HG03196 (cell line): ENCODE data around the gene KLHDC8A.
"Not testable (repeated sequence)": the region's sequence is repeated elsewhere in the genome, so short reads cannot be mapped to it uniquely, and the experiment has no call there.

Experiments used
- ATAC-seq: cut with Tn5 transposase; IDR thresholded peaks from one replicate; pipeline ENCODE4 v1.9.1; 2021; ENCODE audit not compliant: unreplicated experiment

Gene KLHDC8A

GRCh38 chr1:205356440-205357139, at the start of gene KLHDC8A:
TSS of gene KLHDC8A (minus strand) at chr1:205356922. CDS start at chr1:205343604, 13,318 bp downstream.
- no peak for ATAC-seq

GRCh38 chr1:205406252-205406651, 49.5 kb upstream of the KLHDC8A start:
- ATAC-seq, result not testable (repeated sequence)

GRCh38 chr1:205404484-205404883, 47.8 kb upstream of the KLHDC8A start:
- not testable (repeated sequence) for ATAC-seq

GRCh38 chr1:205398586-205398985, 41.9 kb upstream of the KLHDC8A start:
- ATAC-seq, result no peak

GRCh38 chr1:205396967-205397616, 40.4 kb upstream of the KLHDC8A start:
- no peak for ATAC-seq

GRCh38 chr1:205395616-205396015, 38.9 kb upstream of the KLHDC8A start:
- no peak for ATAC-seq

GRCh38 chr1:205392650-205393049, 35.9 kb upstream of the KLHDC8A start:
- ATAC-seq, result no peak

- ATAC-seq, result no peak
These were observed 34.7 kb upstream of the KLHDC8A start for GRCh38 chr1:205391386-205391785.

GRCh38 chr1:205387845-205388244, 31.1 kb upstream of the KLHDC8A start:
- no peak for ATAC-seq

- not testable (repeated sequence) for ATAC-seq
These were observed 26.3 kb upstream of the KLHDC8A start for GRCh38 chr1:205382990-205383389.

- no peak for ATAC-seq
These were observed 25.8 kb upstream of the KLHDC8A start for GRCh38 chr1:205382561-205382960.

- no peak for ATAC-seq
These were observed 24.6 kb upstream of the KLHDC8A start for GRCh38 chr1:205381305-205381704.

GRCh38 chr1:205380882-205381281, 24.2 kb upstream of the KLHDC8A start:
- no peak for ATAC-seq

GRCh38 chr1:205379056-205379455, 22.3 kb upstream of the KLHDC8A start:
- no peak for ATAC-seq

- no peak for ATAC-seq
These were observed 20.6 kb upstream of the KLHDC8A start for GRCh38 chr1:205377355-205377754.

- no peak for ATAC-seq
These were observed 20.0 kb upstream of the KLHDC8A start for GRCh38 chr1:205376739-205377138.

GRCh38 chr1:205375835-205376545, 19.3 kb upstream of the KLHDC8A start:
- ATAC-seq, result no peak

- no peak for ATAC-seq
These were observed 17.7 kb upstream of the KLHDC8A start for GRCh38 chr1:205374210-205375078.

- no peak for ATAC-seq
These were observed 17.1 kb upstream of the KLHDC8A start for GRCh38 chr1:205373798-205374175.

- no peak for ATAC-seq
These were observed 16.5 kb upstream of the KLHDC8A start for GRCh38 chr1:205373022-205373797.
